Measurements from ENCODE around the gene NUTM2E. TPM values are rescaled to one million over a fixed set of nuclear protein-coding genes. Genes with fewer than 3 reads are reported as not detected.
"Not testable (repeated sequence)": the region's sequence is repeated elsewhere in the genome, so short reads cannot be mapped to it uniquely, and the experiment has no call there.

Gene NUTM2E
- total RNA-seq, 1 donor from 2014 or later: 1.7 TPM

DNA sequence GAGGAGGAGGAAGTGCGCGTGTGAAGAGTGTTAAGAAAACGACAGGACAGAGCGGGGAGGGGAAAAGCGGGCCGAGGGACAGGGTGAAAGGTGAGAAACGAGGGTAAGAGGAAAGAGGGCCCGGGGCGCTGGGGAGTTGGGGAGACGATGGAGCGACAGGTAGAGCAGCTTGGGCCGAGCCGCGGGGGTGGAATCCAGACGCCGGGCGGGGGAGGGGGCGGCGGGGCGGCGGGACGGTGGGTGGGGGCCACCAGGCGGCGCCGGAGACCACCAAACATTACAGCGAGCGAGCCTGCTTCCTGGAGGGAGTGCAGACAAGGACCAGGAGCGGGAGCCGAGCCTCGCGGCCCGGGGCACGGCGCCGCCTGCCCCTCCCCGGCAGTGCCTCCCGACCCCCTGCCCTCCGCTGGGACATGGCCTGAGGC is 940 bp upstream of the NUTM2E start:
- not testable (repeated sequence) for H3K27me3 Mint-ChIP-seq; DNase-seq (ENCODE audit: extremely low spot score, unreplicated experiment); H3K36me3 Mint-ChIP-seq; H3K9me3 Mint-ChIP-seq
- H3K4me1 Mint-ChIP-seq (ENCODE audit: unreplicated experiment): peaks cover 11% of the 10 kb centered on the region
- peak overlapping the region; percentile 86 for H3K27ac Mint-ChIP-seq
- H3K4me3 Mint-ChIP-seq: peak overlapping the region; percentile 95
- peak; percentile 58 for TF ChIP-seq CTCF (conservative IDR thresholded peaks at IDR 0.05)

DNA sequence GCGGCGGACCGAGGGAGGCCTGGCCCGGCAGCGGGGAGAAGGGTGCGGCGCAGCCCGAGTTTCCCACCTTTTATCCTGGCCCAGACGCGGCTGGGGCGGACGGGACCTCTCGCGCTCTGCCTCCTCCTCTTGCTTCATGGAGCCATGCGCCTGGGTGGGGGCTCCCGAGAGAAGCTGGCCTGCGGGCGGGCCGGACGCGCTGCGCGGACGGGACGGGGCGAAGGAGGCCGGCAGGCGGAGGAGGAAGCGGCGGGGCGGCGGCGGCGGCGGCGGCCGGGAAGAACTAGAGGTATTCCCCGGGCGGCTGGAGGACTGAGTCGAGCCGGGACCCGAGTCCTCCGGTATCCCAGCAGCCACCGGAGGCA is 426 bp upstream of the NUTM2E start:
- H3K36me3 Mint-ChIP-seq, H3K9me3 Mint-ChIP-seq, H3K27me3 Mint-ChIP-seq: not testable (repeated sequence)
- peak; percentile 69 for DNase-seq (ENCODE audit: extremely low spot score, unreplicated experiment)
- Mint-ChIP-seq H3K4me1 (ENCODE audit: unreplicated experiment) (peaks cover 11% of the 10 kb centered on the region), H3K4me3 (peak overlapping the region; percentile 87), H3K27ac (peak overlapping the region; percentile 79)

GRCh38 chr10:79833833-79834232 is 7.3 kb downstream of the NUTM2E start:
- not testable (repeated sequence) for H3K4me1 Mint-ChIP-seq (ENCODE audit: unreplicated experiment); H3K4me3 Mint-ChIP-seq; H3K36me3 Mint-ChIP-seq; H3K27ac Mint-ChIP-seq; H3K27me3 Mint-ChIP-seq; DNase-seq (ENCODE audit: extremely low spot score, unreplicated experiment); H3K9me3 Mint-ChIP-seq

DNA sequence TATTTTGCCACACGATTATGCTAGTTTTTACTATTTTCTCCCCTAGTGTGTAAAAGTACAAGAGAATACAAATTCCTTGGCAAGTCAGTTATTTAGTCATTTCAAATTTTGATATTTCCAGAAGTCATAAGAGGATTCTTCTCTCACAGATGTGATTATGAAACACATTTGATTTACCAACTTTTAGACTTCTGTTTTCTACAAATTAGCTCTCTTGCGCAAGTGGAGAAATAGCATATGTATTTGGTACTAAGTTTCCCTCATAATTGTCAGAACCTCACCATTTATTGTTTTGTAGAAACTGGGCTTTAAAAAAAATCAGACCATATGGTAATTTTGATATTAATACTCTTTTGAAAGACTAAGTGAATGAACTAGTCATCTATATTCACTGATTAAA is 9.4 kb downstream of the NUTM2E start:
- H3K4me3 Mint-ChIP-seq, H3K27ac Mint-ChIP-seq: not testable (repeated sequence)

DNA sequence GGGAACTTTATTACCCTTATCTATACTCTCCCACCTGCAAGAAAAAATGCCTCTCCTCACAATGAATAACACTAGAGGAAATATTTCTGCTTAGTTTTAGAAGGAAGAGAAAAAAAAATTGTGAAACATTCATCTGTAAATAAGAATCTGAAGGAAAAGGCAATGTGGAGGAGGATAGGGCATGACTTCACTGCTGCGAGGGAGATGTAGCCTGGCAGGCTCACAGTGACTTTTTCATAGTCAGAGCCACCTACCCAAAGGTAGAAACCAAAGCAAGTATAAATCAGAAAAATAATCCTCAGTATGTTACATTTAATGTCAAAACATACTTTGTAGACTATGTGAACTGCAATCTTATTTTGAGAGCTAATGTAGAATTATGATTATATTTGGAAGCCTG is 10.4 kb downstream of the NUTM2E start:
- H3K36me3 Mint-ChIP-seq; H3K4me1 Mint-ChIP-seq (ENCODE audit: unreplicated experiment); DNase-seq (ENCODE audit: extremely low spot score, unreplicated experiment); H3K9me3 Mint-ChIP-seq; H3K4me3 Mint-ChIP-seq; H3K27me3 Mint-ChIP-seq; H3K27ac Mint-ChIP-seq: not testable (repeated sequence)

More for the DNA sequence above, 9.4 kb downstream of the NUTM2E start:
- not testable (repeated sequence) for DNase-seq (ENCODE audit: extremely low spot score, unreplicated experiment); H3K9me3 Mint-ChIP-seq; H3K27me3 Mint-ChIP-seq; H3K4me1 Mint-ChIP-seq (ENCODE audit: unreplicated experiment); H3K36me3 Mint-ChIP-seq

- not testable (repeated sequence) for H3K27me3 Mint-ChIP-seq; H3K4me1 Mint-ChIP-seq (ENCODE audit: unreplicated experiment); H3K36me3 Mint-ChIP-seq; DNase-seq (ENCODE audit: extremely low spot score, unreplicated experiment); H3K9me3 Mint-ChIP-seq; H3K4me3 Mint-ChIP-seq; H3K27ac Mint-ChIP-seq
Observed at GRCh38 chr10:79838441-79838840, 11.9 kb downstream of the NUTM2E start.

- not testable (repeated sequence) for H3K36me3 Mint-ChIP-seq; DNase-seq (ENCODE audit: extremely low spot score, unreplicated experiment); H3K4me1 Mint-ChIP-seq (ENCODE audit: unreplicated experiment); H3K27me3 Mint-ChIP-seq; H3K27ac Mint-ChIP-seq; H3K4me3 Mint-ChIP-seq; H3K9me3 Mint-ChIP-seq
Observed at GRCh38 chr10:79853191-79853854, 26.8 kb downstream of the NUTM2E start.

GRCh38 chr10:79862269-79862668 is 35.7 kb downstream of the NUTM2E start:
- H3K27ac Mint-ChIP-seq; H3K27me3 Mint-ChIP-seq; H3K4me3 Mint-ChIP-seq; H3K4me1 Mint-ChIP-seq (ENCODE audit: unreplicated experiment); H3K9me3 Mint-ChIP-seq; H3K36me3 Mint-ChIP-seq; DNase-seq (ENCODE audit: extremely low spot score, unreplicated experiment): not testable (repeated sequence)

- H3K4me1 Mint-ChIP-seq (ENCODE audit: unreplicated experiment); H3K27ac Mint-ChIP-seq; H3K27me3 Mint-ChIP-seq; H3K36me3 Mint-ChIP-seq; H3K4me3 Mint-ChIP-seq; H3K9me3 Mint-ChIP-seq; DNase-seq (ENCODE audit: extremely low spot score, unreplicated experiment): not testable (repeated sequence)
- peak; percentile 17 for TF ChIP-seq CTCF (conservative IDR thresholded peaks at IDR 0.05)
Observed at GRCh38 chr10:79862803-79863202, 36.3 kb downstream of the NUTM2E start.

GRCh38 chr10:79866903-79867551 is 40.5 kb downstream of the NUTM2E start:
- H3K4me1 Mint-ChIP-seq (ENCODE audit: unreplicated experiment); H3K27me3 Mint-ChIP-seq; H3K9me3 Mint-ChIP-seq; DNase-seq (ENCODE audit: extremely low spot score, unreplicated experiment); H3K36me3 Mint-ChIP-seq; H3K27ac Mint-ChIP-seq; H3K4me3 Mint-ChIP-seq: not testable (repeated sequence)

GRCh38 chr10:79868023-79868422 is 41.5 kb downstream of the NUTM2E start:
- H3K27me3 Mint-ChIP-seq; H3K9me3 Mint-ChIP-seq; DNase-seq (ENCODE audit: extremely low spot score, unreplicated experiment); H3K4me1 Mint-ChIP-seq (ENCODE audit: unreplicated experiment); H3K36me3 Mint-ChIP-seq; H3K4me3 Mint-ChIP-seq; H3K27ac Mint-ChIP-seq: not testable (repeated sequence)

GRCh38 chr10:79869439-79870097 is 43.0 kb downstream of the NUTM2E start:
- H3K9me3 Mint-ChIP-seq; H3K27ac Mint-ChIP-seq; H3K4me3 Mint-ChIP-seq; H3K27me3 Mint-ChIP-seq; DNase-seq (ENCODE audit: extremely low spot score, unreplicated experiment); H3K36me3 Mint-ChIP-seq; H3K4me1 Mint-ChIP-seq (ENCODE audit: unreplicated experiment): not testable (repeated sequence)

All from type B pancreatic cell (in vitro differentiated cells).